ENCODE measurements around the gene DSG4.

DNA sequence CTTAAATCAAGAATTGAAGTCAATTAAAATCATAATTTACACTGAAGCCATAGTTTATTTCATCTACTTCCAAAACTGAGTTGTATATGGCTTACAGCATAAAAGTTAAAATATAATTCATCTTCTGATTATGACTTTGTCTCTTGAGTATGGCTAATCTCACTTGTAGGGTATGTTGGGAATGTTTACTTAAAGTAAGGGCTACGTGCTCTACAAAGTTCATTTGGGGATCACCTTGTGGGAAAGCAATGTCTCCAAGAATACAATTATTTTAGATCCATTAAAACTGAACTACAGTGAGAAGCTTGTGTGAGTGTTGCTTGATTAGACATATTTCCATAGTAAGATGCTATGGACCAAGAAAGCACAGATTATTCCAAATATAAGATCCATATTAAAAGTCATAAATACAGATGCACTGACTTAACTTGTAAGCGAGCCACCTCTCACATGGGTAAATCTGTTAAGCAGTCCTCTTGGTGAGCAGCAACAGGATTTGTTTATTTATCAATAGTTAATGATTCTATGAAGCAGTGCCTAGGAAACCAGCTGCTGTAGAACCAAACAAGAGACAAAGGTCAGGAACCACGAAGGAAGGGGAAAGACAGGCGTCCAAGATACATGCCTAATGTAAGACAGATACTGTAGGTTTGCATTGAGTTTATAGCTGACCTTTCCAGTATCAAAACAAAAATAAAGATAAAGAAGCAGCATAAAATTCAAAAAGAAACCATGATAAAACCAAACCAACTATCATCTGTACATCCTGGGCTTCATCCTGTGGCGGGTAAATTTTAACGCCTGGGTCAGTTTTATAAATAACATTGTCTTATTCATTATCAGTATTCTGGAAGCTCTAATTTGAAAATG is 24.8 kb downstream of the DSG4 start:
- TF ChIP-seq, protein P1, sequence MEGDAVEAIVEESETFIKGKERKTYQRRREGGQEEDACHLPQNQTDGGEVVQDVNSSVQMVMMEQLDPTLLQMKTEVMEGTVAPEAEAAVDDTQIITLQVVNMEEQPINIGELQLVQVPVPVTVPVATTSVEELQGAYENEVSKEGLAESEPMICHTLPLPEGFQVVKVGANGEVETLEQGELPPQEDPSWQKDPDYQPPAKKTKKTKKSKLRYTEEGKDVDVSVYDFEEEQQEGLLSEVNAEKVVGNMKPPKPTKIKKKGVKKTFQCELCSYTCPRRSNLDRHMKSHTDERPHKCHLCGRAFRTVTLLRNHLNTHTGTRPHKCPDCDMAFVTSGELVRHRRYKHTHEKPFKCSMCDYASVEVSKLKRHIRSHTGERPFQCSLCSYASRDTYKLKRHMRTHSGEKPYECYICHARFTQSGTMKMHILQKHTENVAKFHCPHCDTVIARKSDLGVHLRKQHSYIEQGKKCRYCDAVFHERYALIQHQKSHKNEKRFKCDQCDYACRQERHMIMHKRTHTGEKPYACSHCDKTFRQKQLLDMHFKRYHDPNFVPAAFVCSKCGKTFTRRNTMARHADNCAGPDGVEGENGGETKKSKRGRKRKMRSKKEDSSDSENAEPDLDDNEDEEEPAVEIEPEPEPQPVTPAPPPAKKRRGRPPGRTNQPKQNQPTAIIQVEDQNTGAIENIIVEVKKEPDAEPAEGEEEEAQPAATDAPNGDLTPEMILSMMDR (IDR thresholded peaks at IDR 0.05 in 4 of 5, conservative IDR thresholded peaks at IDR 0.05 in 1 of 5), result no peak
- TF ChIP-seq POLR2A (IDR thresholded peaks at IDR 0.05), result no peak
